Astrocyte (in vitro differentiated cells and primary cell): ENCODE results near the gene AP5S1. TPM values are rescaled to one million over a fixed set of nuclear protein-coding genes. Genes with fewer than 3 reads are reported as not detected.

Experiments used
- DNase-seq: peaks from one replicate; pipeline ENCODE4 v3.0.0-alpha.2; 2010; ENCODE audit warnings: low read depth
- FAIRE-seq: peaks from 2 replicates; lab custom pipeline; 2011; peaks lifted over from hg19 to GRCh38; lab: Jason Lieb, UNC
- H2AFZ ChIP-seq: 2 replicates; pipeline ENCODE4 v1.6.0; 2012; ENCODE audit warnings: low read depth, low read length, inconsistent platforms
- H3K27ac ChIP-seq: 2 replicates; pipeline ENCODE4 v1.5.1; 2011; ENCODE audit warnings: low read depth, low read length, inconsistent platforms
- H3K27me3 ChIP-seq: 2 replicates; pipeline ENCODE4 v1.6.0; 2011; ENCODE audit warnings: low read length, inconsistent platforms; ENCODE audit not compliant: insufficient read depth
- H3K36me3 ChIP-seq: 2 replicates; pipeline ENCODE4 v1.5.1; 2011; ENCODE audit warnings: low read length, inconsistent platforms; ENCODE audit not compliant: insufficient read depth
- H3K4me1 ChIP-seq: 2 replicates; pipeline ENCODE4 v1.5.1; 2011; ENCODE audit warnings: low read length, inconsistent platforms; ENCODE audit not compliant: insufficient read depth
- H3K4me2 ChIP-seq: 2 replicates; pipeline ENCODE4 v1.6.0; 2012; ENCODE audit warnings: low read length, inconsistent platforms
- H3K4me3 ChIP-seq: 2 replicates; pipeline ENCODE4 v1.5.1; 2011; ENCODE audit warnings: low read depth, mild to moderate bottlenecking, low read length, inconsistent platforms; ENCODE audit not compliant: insufficient read depth
- H3K79me2 ChIP-seq: 2 replicates; pipeline ENCODE4 v1.6.0; 2012; ENCODE audit warnings: mild to moderate bottlenecking, low read length, inconsistent platforms; ENCODE audit not compliant: insufficient read depth
- H3K9ac ChIP-seq: 2 replicates; pipeline ENCODE4 v1.6.0; 2012; ENCODE audit warnings: mild to moderate bottlenecking, low read length, inconsistent platforms
- H3K9me3 ChIP-seq: 2 replicates; pipeline ENCODE4 v1.5.1; 2012; ENCODE audit warnings: low read depth, mild to moderate bottlenecking, low read length, inconsistent platforms; ENCODE audit not compliant: insufficient read depth
- H4K20me1 ChIP-seq: 2 replicates; pipeline ENCODE4 v1.6.0; 2012; ENCODE audit warnings: low read length, inconsistent platforms; ENCODE audit not compliant: insufficient read depth
- H3K27ac Mint-ChIP-seq: one replicate; pipeline ENCODE4 v1.8.0; 2021; ENCODE audit warnings: mild to moderate bottlenecking, mixed read lengths; ENCODE audit not compliant: unreplicated experiment
- H3K27me3 Mint-ChIP-seq: one replicate; pipeline ENCODE4 v1.8.0; 2021; ENCODE audit warnings: low read depth, mixed read lengths; ENCODE audit not compliant: unreplicated experiment
- H3K36me3 Mint-ChIP-seq: one replicate; pipeline ENCODE4 v1.8.0; 2021; ENCODE audit warnings: low read depth, mixed read lengths; ENCODE audit not compliant: unreplicated experiment
- H3K4me1 Mint-ChIP-seq: one replicate; pipeline ENCODE4 v1.8.0; 2021; ENCODE audit warnings: low read depth, mixed read lengths; ENCODE audit not compliant: unreplicated experiment
- H3K4me3 Mint-ChIP-seq: one replicate; pipeline ENCODE4 v1.8.0; 2021; ENCODE audit warnings: mild to moderate bottlenecking, moderate library complexity, mixed read lengths; ENCODE audit not compliant: unreplicated experiment
- H3K9me3 Mint-ChIP-seq: one replicate; pipeline ENCODE4 v1.8.0; 2021; ENCODE audit warnings: mild to moderate bottlenecking, mixed read lengths; ENCODE audit not compliant: unreplicated experiment
- CTCF ChIP-seq: IDR thresholded peaks from 2 replicates; pipeline ENCODE4 v1.5.1; 2011; ENCODE audit warnings: low read depth, mild to moderate bottlenecking, inconsistent platforms, low read length, moderate library complexity; ENCODE audit not compliant: insufficient read depth
- EZH2 ChIP-seq: IDR thresholded peaks from 2 replicates; pipeline ENCODE4 v1.6.1; 2012; ENCODE audit warnings: mild to moderate bottlenecking, low read length, inconsistent platforms; ENCODE audit not compliant: insufficient read depth
- total RNA-seq: library from RNA; stranded (reverse); gene quantifications from 2 replicates; pipeline ENCODE4 v1.2.1, GENCODE V29; 2021

The AP5S1 gene
- total RNA-seq, 1 donor from 2014 or later, result 12.6 TPM

GRCh38 chr20:3858689-3859088 is 38.3 kb downstream of the AP5S1 start:
- Mint-ChIP-seq H3K4me3 (no peak overlapping the region), H3K9me3 (no peaks in the 10 kb centered on the region), H3K27me3 (no peaks in the 10 kb centered on the region), H3K27ac (no peak overlapping the region), H3K36me3 (peaks cover 31% of the 10 kb centered on the region), H3K4me1 (no peaks in the 10 kb centered on the region)
- Histone ChIP-seq H3K4me2 (no peak overlapping the region), H4K20me1 (peaks cover 26% of the 10 kb centered on the region), H3K27me3 (no peaks in the 10 kb centered on the region), H3K36me3 (peaks cover 32% of the 10 kb centered on the region), H3K9ac (no peak overlapping the region), H3K4me1 (no peaks in the 10 kb centered on the region), H2AFZ (no peak overlapping the region), H3K9me3 (peaks cover 5% of the 10 kb centered on the region), H3K79me2 (no peaks in the 10 kb centered on the region), H3K27ac (no peak overlapping the region), H3K4me3 (no peak overlapping the region)
- TF ChIP-seq CTCF, result no peak
- no peak for TF ChIP-seq EZH2
- DNase-seq (no peak), FAIRE-seq (no peak)

- H3K27ac Mint-ChIP-seq, result no peak overlapping the region
- H3K9me3 Mint-ChIP-seq, result no peaks in the 10 kb centered on the region
- no peaks in the 10 kb centered on the region for H3K4me1 ChIP-seq
- FAIRE-seq, result no peak
- no peak overlapping the region for H3K4me2 ChIP-seq
- peaks cover 5% of the 10 kb centered on the region for H3K9me3 ChIP-seq
- H3K36me3 Mint-ChIP-seq, result peaks cover 36% of the 10 kb centered on the region
- H4K20me1 ChIP-seq, result peaks cover 39% of the 10 kb centered on the region
- no peak overlapping the region for H3K27ac ChIP-seq
- H2AFZ ChIP-seq, result no peak overlapping the region
- H3K27me3 Mint-ChIP-seq, result no peaks in the 10 kb centered on the region
- H3K9ac ChIP-seq, result no peak overlapping the region
- no peaks in the 10 kb centered on the region for H3K79me2 ChIP-seq
- no peaks in the 10 kb centered on the region for H3K27me3 ChIP-seq
- no peak overlapping the region for H3K4me3 ChIP-seq
- TF ChIP-seq CTCF, result no peak
- TF ChIP-seq EZH2, result no peak
- peaks cover 37% of the 10 kb centered on the region for H3K36me3 ChIP-seq
- H3K4me1 Mint-ChIP-seq, result no peaks in the 10 kb centered on the region
- H3K4me3 Mint-ChIP-seq, result no peak overlapping the region
- no peak for DNase-seq
Measured at GRCh38 chr20:3861191-3861590, 40.8 kb downstream of the AP5S1 start.

GRCh38 chr20:3862333-3862732 is 42.0 kb downstream of the AP5S1 start:
- Mint-ChIP-seq H3K9me3 (no peaks in the 10 kb centered on the region), H3K27ac (no peak overlapping the region), H3K27me3 (no peaks in the 10 kb centered on the region), H3K4me3 (no peak overlapping the region), H3K4me1 (no peaks in the 10 kb centered on the region), H3K36me3 (peaks cover 33% of the 10 kb centered on the region)
- H3K27me3 ChIP-seq, result no peaks in the 10 kb centered on the region
- peaks cover 5% of the 10 kb centered on the region for H3K9me3 ChIP-seq
- no peak overlapping the region for H3K4me2 ChIP-seq
- TF ChIP-seq EZH2, result no peak
- no peak for TF ChIP-seq CTCF
- no peak overlapping the region for H3K27ac ChIP-seq
- H3K4me3 ChIP-seq, result no peak overlapping the region
- H2AFZ ChIP-seq, result no peak overlapping the region
- H3K9ac ChIP-seq, result no peak overlapping the region
- no peak for FAIRE-seq
- H3K79me2 ChIP-seq, result no peaks in the 10 kb centered on the region
- DNase-seq, result no peak
- H3K36me3 ChIP-seq, result peaks cover 32% of the 10 kb centered on the region
- H3K4me1 ChIP-seq, result no peaks in the 10 kb centered on the region
- H4K20me1 ChIP-seq, result peaks cover 34% of the 10 kb centered on the region
